Dermis lymphatic vessel endothelial cell (primary cell): ENCODE results near the gene IFNL1. TPM values are rescaled to one million over a fixed set of nuclear protein-coding genes. Genes with fewer than 3 reads are reported as not detected.

Experiments used
- total RNA-seq: library from RNA; depleted of rRNA; stranded (reverse); fragments of >200 nt; gene quantifications from 2 replicates; pipeline ENCODE4 v1.2.1, GENCODE V29; 2014

The IFNL1 gene
- total RNA-seq = not detected in 2 replicates

DNA sequence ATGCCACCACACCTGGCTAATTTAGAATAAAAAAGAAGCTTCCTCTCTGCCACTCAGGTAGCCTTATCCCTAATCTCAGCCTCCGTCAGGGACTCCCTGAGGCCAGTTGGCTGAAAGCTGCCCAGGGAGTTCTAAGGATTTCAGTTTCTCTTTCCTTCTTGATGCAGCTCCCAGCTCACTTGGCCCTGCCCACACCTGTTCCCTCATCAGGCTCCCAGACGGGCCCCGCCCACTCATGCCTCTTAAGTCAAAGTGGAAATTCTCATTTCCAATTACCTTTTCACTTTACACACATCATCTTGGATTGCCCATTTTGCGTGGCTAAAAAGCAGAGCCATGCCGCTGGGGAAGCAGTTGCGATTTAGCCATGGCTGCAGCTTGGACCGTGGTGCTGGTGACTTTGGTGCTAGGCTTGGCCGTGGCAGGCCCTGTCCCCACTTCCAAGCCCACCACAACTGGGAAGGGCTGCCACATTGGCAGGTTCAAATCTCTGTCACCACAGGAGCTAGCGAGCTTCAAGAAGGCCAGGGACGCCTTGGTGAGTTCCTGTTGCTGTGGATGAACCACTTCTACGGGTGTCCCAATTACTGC lies at the start of gene IFNL1:
TSS of gene IFNL1 (plus strand) at position 353 of the 591 bp plus-strand sequence. CDS start at position 368, 15 bp downstream.

DNA sequence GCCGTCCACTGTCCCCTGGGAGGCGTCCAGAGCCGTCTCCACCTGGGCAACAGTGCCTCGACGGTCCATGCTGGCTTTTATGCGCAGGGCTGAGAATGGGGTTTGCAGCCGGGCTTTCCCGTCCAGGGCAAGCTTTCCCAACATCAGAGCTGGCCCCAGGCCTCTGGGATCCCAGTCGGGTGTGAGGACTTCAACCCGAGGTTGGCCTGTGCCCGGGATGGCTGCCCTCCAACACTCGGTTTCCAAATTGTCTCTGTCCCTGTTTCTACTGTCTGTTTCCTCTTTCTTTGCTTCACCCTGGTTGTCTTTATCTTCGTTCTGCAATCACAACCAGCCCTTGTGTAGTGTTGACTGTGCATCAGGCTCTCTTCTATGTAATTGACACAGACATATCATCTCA lies 47.4 kb upstream of the IFNL1 start, which contains the start of gene IFNL4:
TSS of gene IFNL4 (minus strand) at position 51 of the 400 bp plus-strand sequence.

DNA sequence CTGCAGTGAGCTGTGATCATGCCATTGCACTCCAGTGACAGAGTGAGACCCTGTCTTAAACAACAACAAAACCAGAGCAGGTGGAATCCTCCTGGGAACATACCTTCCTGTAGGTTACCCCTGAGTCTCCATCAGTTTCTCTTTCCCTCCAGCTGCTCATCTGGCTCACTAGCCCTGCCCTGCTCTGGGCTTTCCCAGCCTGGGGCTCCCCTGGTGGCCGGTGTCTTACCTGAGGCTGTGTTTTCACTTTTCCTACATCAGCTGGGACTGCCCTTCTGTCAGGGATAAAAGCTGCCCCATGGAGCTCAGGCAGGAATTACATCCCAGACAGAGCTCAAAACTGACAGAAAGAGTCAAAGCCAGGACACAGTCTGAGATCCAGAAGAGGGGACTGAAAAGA lies 28.1 kb upstream of the IFNL1 start, which contains the start of gene IFNL2:
TSS of gene IFNL2 (plus strand) at position 312 of the 400 bp plus-strand sequence. CDS start 173 bp downstream, outside the sequence.

DNA sequence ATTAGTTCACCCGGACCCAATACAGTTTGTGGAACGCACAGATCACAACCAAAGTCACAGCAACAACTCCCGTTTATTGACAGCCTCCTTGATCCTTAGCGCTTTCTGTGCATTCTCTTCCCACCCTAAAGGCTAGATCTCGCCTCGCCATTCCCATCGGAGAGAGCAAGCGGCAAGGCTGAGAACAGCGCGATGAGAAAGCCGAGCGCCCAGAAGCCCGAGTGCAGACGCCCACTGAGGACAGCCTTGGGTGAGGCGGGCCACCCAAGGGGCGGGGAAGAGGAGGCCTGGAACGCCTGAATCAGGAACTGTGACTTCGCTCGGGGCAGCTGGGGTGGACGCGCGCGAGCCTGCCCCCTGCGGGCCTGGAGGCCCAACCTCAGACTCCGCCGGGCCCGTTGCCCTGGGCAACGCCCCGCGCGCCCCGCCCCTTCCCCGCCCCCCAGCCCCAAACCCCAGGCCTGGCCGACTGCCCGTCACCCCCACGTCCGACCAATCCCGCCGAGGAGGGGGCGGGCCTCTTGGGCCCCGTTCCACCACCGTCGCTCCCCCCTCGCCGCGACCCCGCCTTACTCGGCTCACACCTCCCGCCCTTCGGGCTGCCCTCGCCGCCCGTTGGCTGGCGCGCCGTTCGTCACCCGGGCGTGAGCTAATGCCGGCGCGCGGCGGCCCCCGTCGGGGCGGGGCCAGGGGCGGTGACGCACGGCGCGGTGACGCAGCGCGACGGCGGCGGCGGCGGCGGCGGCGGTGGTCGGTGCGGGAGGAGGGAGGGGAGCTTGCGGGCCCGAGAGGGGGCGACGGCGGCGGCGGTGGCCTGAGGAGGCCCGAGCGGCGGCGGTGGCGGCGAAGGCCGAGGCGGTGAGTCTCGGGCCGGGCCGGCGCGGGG lies 45.8 kb downstream of the IFNL1 start, which contains the start of gene SAMD4B:
TSS of gene SAMD4B (plus strand) at position 703 of the 886 bp plus-strand sequence. CDS start 14,473 bp downstream, outside the sequence.

Other genes with a start within 250 kb of the IFNL1 start
- under 0.01 TPM in 1 of 2 replicates, not detected in the other for gene ACP7, start 212.0 kb upstream of the IFNL1 start, total RNA-seq
- gene PAK4, start 170.6 kb upstream of the IFNL1 start, total RNA-seq = 3.1 and 4.6 TPM in 2 replicates
- gene NCCRP1, start 99.4 kb upstream of the IFNL1 start, total RNA-seq = not detected in 2 replicates
- gene SYCN, start 92.1 kb upstream of the IFNL1 start, total RNA-seq = not detected in 2 replicates
- not detected in 2 replicates for gene IFNL3, start 51.4 kb upstream of the IFNL1 start, total RNA-seq
- not detected in 2 replicates for gene IFNL4, start 47.6 kb upstream of the IFNL1 start, total RNA-seq
- not detected in 2 replicates for gene IFNL2, start 28.0 kb upstream of the IFNL1 start, total RNA-seq
- 0.22 and 0.43 TPM in 2 replicates for gene LRFN1, start 24.5 kb downstream of the IFNL1 start, total RNA-seq
- gene GMFG, start 39.6 kb downstream of the IFNL1 start, total RNA-seq = 326 and 329 TPM in 2 replicates
- 21.3 and 27.1 TPM in 2 replicates for gene SAMD4B, start 46.0 kb downstream of the IFNL1 start, total RNA-seq
- 23.8 and 24.8 TPM in 2 replicates for gene PAF1, start 94.7 kb downstream of the IFNL1 start, total RNA-seq
- gene MED29, start 95.0 kb downstream of the IFNL1 start, total RNA-seq = 11.4 and 12.5 TPM in 2 replicates
- 2.0 and 7.6 TPM in 2 replicates for gene ZFP36, start 110.4 kb downstream of the IFNL1 start, total RNA-seq
- gene PLEKHG2, start 116.3 kb downstream of the IFNL1 start, total RNA-seq = 12.9 and 23.0 TPM in 2 replicates
- gene RPS16, start 139.5 kb downstream of the IFNL1 start, total RNA-seq = 108 and 134 TPM in 2 replicates
- 37.2 and 42.9 TPM in 2 replicates for gene SUPT5H, start 149.2 kb downstream of the IFNL1 start, total RNA-seq
- 35.5 and 38.6 TPM in 2 replicates for gene TIMM50, start 184.4 kb downstream of the IFNL1 start, total RNA-seq
- 0.09 and 0.11 TPM in 2 replicates for gene DLL3, start 202.5 kb downstream of the IFNL1 start, total RNA-seq
- not detected in 2 replicates for gene SELENOV, start 218.7 kb downstream of the IFNL1 start, total RNA-seq
- 2.9 and 5.3 TPM in 2 replicates for gene EID2B, start 236.4 kb downstream of the IFNL1 start, total RNA-seq
- 13.5 and 15.0 TPM in 2 replicates for gene EID2, start 243.8 kb downstream of the IFNL1 start, total RNA-seq